K562 (cell line): ENCODE results near the gene NMT1. TPM values are rescaled to one million over a fixed set of nuclear protein-coding genes. Genes with fewer than 3 reads are reported as not detected.

Experiments used
- ARID1B ChIP-seq: fragments of 450-650 bp; IDR thresholded peaks from 2 replicates; pipeline ENCODE4 v1.6.1; 2016; ENCODE audit warnings: antibody characterized with exemption, mild to moderate bottlenecking, inconsistent platforms
- HNRNPUL1 ChIP-seq: fragments of 200-400 bp; formaldehyde crosslinking; IDR thresholded peaks from 2 replicates; pipeline ENCODE4 v1.6.1; 2017; ENCODE audit warnings: low read length
- LCOR ChIP-seq: sonication (generic); formaldehyde crosslinking; IDR thresholded peaks from 2 replicates; pipeline ENCODE4 v1.8.0; 2022; ENCODE audit warnings: mild to moderate bottlenecking, missing genetic modification reagents
- NR2C1 ChIP-seq, 2 experiments: fragments of 450-650 bp; IDR thresholded peaks; 2 replicates each; pipeline ENCODE4 v1.6.1; 2017; ENCODE audit warnings: mild to moderate bottlenecking in 2 of 2, antibody characterized with exemption in 1 of 2, inconsistent platforms in 1 of 2, missing compliant biosample characterization in 1 of 2, missing genetic modification characterization in 1 of 2
- RAD51 ChIP-seq: fragments of 450-650 bp; IDR thresholded peaks from 2 replicates; pipeline ENCODE4 v1.7.1; 2016; ENCODE audit warnings: low read depth, mild to moderate bottlenecking, borderline replicate concordance
- STAG1 ChIP-seq: sonication (generic); formaldehyde crosslinking; IDR thresholded peaks from 2 replicates; pipeline ENCODE4 v1.5.0; 2020; ENCODE audit warnings: missing genetic modification reagents, borderline replicate concordance
- U2AF1 ChIP-seq: fragments of 200-400 bp; formaldehyde crosslinking; optimal IDR thresholded peaks from 2 replicates; pipeline ENCODE3; 2017; ENCODE audit warnings: mild to moderate bottlenecking, low read depth, low read length, moderate library complexity
- XRCC3 ChIP-seq: fragments of 450-650 bp; IDR thresholded peaks from 2 replicates; pipeline ENCODE4 v1.6.1; 2017; ENCODE audit warnings: mild to moderate bottlenecking, moderate library complexity
- ZNF324 ChIP-seq: fragments of 250-450 bp; sonication (Bioruptor Pico); IDR thresholded peaks from 2 replicates; pipeline ENCODE4 v1.4.0; 2020; ENCODE audit warnings: mild to moderate bottlenecking
- ZNF408 ChIP-seq: fragments of 250-450 bp; sonication (Bioruptor Pico); IDR thresholded peaks from 2 replicates; pipeline ENCODE4 v1.4.0; 2020; ENCODE audit warnings: low read depth, mild to moderate bottlenecking, moderate library complexity
- ZNF766 ChIP-seq: fragments of 200-800 bp; sonication (Bioruptor generic); conservative IDR thresholded peaks from 2 replicates; pipeline ENCODE4 v1.6.1; 2016; ENCODE audit warnings: missing genetic modification characterization, missing compliant biosample characterization
- polyA plus RNA-seq, 8 experiments: library from polyadenylated mRNA; depleted of rRNA in 4 of 8; stranded (reverse) in 5 of 8; unstranded in 3 of 8; fragments of >200 nt; fragmentation: Nextera tagmentation in 2 of 8; fragmentation: Illumina TruSeq in 1 of 8; extraction: Ambion mirVana in 2 of 8; extraction: Trizol in 1 of 8; gene quantifications; 2 replicates each; pipeline versions ENCODE4 v1.2.1 to v1.2.3, GENCODE V29; 2011 to 2014; ENCODE audit warnings: inconsistent platforms in 1 of 8, missing spikeins in 1 of 8
- total RNA-seq, 7 experiments: library from RNA; depleted of rRNA in 6 of 7; stranded (reverse); fragments of >200 nt in 6 of 7; fragmentation: Illumina TruSeq in 2 of 7; extraction: Trizol in 2 of 7; gene quantifications; 2 replicates each; pipeline versions ENCODE4 v1.2.1 to v1.2.3, GENCODE V29; 2011 to 2021; ENCODE audit warnings: low replicate concordance in 1 of 7
- TF ChIP-seq, protein P1 (sequence below): fragments of 450-650 bp; IDR thresholded peaks from 2 replicates; pipeline ENCODE4 v1.6.1; 2016; ENCODE audit warnings: mild to moderate bottlenecking, moderate library complexity
- TF ChIP-seq, protein P2 (sequence below): sonication (generic); formaldehyde crosslinking; IDR thresholded peaks from 2 replicates; pipeline ENCODE4 v1.8.1; 2023; ENCODE audit warnings: mild to moderate bottlenecking, missing genetic modification reagents

The NMT1 gene
- total and polyA plus RNA-seq, 9 of the 15 experiments (the other 6 are each of a cell fraction or from before 2014, with no cell fraction given), result 86.7 to 569 (median 213) TPM

DNA sequence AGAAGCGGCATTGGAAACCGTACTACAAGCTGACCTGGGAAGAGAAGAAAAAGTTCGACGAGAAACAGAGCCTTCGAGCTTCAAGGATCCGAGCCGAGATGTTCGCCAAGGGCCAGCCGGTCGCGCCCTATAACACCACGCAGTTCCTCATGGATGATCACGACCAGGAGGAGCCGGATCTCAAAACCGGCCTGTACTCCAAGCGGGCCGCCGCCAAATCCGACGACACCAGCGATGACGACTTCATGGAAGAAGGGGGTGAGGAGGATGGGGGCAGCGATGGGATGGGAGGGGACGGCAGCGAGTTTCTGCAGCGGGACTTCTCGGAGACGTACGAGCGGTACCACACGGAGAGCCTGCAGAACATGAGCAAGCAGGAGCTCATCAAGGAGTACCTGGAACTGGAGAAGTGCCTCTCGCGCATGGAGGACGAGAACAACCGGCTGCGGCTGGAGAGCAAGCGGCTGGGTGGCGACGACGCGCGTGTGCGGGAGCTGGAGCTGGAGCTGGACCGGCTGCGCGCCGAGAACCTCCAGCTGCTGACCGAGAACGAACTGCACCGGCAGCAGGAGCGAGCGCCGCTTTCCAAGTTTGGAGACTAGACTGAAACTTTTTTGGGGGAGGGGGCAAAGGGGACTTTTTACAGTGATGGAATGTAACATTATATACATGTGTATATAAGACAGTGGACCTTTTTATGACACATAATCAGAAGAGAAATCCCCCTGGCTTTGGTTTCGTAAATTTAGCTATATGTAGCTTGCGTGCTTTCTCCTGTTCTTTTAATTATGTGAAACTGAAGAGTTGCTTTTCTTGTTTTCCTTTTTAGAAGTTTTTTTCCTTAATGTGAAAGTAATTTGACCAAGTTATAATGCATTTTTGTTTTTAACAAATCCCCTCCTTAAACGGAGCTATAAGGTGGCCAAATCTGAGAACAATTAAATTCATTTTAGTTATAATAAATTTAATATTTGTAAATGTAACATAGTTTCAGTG lies 88.8 kb downstream of the NMT1 start (continued):
- TF ChIP-seq, protein P1, sequence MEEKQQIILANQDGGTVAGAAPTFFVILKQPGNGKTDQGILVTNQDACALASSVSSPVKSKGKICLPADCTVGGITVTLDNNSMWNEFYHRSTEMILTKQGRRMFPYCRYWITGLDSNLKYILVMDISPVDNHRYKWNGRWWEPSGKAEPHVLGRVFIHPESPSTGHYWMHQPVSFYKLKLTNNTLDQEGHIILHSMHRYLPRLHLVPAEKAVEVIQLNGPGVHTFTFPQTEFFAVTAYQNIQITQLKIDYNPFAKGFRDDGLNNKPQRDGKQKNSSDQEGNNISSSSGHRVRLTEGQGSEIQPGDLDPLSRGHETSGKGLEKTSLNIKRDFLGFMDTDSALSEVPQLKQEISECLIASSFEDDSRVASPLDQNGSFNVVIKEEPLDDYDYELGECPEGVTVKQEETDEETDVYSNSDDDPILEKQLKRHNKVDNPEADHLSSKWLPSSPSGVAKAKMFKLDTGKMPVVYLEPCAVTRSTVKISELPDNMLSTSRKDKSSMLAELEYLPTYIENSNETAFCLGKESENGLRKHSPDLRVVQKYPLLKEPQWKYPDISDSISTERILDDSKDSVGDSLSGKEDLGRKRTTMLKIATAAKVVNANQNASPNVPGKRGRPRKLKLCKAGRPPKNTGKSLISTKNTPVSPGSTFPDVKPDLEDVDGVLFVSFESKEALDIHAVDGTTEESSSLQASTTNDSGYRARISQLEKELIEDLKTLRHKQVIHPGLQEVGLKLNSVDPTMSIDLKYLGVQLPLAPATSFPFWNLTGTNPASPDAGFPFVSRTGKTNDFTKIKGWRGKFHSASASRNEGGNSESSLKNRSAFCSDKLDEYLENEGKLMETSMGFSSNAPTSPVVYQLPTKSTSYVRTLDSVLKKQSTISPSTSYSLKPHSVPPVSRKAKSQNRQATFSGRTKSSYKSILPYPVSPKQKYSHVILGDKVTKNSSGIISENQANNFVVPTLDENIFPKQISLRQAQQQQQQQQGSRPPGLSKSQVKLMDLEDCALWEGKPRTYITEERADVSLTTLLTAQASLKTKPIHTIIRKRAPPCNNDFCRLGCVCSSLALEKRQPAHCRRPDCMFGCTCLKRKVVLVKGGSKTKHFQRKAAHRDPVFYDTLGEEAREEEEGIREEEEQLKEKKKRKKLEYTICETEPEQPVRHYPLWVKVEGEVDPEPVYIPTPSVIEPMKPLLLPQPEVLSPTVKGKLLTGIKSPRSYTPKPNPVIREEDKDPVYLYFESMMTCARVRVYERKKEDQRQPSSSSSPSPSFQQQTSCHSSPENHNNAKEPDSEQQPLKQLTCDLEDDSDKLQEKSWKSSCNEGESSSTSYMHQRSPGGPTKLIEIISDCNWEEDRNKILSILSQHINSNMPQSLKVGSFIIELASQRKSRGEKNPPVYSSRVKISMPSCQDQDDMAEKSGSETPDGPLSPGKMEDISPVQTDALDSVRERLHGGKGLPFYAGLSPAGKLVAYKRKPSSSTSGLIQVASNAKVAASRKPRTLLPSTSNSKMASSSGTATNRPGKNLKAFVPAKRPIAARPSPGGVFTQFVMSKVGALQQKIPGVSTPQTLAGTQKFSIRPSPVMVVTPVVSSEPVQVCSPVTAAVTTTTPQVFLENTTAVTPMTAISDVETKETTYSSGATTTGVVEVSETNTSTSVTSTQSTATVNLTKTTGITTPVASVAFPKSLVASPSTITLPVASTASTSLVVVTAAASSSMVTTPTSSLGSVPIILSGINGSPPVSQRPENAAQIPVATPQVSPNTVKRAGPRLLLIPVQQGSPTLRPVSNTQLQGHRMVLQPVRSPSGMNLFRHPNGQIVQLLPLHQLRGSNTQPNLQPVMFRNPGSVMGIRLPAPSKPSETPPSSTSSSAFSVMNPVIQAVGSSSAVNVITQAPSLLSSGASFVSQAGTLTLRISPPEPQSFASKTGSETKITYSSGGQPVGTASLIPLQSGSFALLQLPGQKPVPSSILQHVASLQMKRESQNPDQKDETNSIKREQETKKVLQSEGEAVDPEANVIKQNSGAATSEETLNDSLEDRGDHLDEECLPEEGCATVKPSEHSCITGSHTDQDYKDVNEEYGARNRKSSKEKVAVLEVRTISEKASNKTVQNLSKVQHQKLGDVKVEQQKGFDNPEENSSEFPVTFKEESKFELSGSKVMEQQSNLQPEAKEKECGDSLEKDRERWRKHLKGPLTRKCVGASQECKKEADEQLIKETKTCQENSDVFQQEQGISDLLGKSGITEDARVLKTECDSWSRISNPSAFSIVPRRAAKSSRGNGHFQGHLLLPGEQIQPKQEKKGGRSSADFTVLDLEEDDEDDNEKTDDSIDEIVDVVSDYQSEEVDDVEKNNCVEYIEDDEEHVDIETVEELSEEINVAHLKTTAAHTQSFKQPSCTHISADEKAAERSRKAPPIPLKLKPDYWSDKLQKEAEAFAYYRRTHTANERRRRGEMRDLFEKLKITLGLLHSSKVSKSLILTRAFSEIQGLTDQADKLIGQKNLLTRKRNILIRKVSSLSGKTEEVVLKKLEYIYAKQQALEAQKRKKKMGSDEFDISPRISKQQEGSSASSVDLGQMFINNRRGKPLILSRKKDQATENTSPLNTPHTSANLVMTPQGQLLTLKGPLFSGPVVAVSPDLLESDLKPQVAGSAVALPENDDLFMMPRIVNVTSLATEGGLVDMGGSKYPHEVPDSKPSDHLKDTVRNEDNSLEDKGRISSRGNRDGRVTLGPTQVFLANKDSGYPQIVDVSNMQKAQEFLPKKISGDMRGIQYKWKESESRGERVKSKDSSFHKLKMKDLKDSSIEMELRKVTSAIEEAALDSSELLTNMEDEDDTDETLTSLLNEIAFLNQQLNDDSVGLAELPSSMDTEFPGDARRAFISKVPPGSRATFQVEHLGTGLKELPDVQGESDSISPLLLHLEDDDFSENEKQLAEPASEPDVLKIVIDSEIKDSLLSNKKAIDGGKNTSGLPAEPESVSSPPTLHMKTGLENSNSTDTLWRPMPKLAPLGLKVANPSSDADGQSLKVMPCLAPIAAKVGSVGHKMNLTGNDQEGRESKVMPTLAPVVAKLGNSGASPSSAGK, result peak; percentile 29
- no peak for TF ChIP-seq ZNF766 (CRISPR knock-in tag)
- TF ChIP-seq ARID1B, result no peak
- no peak for TF ChIP-seq LCOR
- no peak for TF ChIP-seq STAG1
- no peak for TF ChIP-seq HNRNPUL1
- no peak for TF ChIP-seq NR2C1 (IDR thresholded peaks at IDR 0.05)
- no peak for TF ChIP-seq NR2C1 (tag; IDR thresholded peaks at IDR 0.05)
- TF ChIP-seq ZNF408 (CRISPR knock-in tag), result no peak
- no peak for TF ChIP-seq ZNF324
- no peak for TF ChIP-seq RAD51
- TF ChIP-seq U2AF1, result no peak
- TF ChIP-seq, protein P2, sequence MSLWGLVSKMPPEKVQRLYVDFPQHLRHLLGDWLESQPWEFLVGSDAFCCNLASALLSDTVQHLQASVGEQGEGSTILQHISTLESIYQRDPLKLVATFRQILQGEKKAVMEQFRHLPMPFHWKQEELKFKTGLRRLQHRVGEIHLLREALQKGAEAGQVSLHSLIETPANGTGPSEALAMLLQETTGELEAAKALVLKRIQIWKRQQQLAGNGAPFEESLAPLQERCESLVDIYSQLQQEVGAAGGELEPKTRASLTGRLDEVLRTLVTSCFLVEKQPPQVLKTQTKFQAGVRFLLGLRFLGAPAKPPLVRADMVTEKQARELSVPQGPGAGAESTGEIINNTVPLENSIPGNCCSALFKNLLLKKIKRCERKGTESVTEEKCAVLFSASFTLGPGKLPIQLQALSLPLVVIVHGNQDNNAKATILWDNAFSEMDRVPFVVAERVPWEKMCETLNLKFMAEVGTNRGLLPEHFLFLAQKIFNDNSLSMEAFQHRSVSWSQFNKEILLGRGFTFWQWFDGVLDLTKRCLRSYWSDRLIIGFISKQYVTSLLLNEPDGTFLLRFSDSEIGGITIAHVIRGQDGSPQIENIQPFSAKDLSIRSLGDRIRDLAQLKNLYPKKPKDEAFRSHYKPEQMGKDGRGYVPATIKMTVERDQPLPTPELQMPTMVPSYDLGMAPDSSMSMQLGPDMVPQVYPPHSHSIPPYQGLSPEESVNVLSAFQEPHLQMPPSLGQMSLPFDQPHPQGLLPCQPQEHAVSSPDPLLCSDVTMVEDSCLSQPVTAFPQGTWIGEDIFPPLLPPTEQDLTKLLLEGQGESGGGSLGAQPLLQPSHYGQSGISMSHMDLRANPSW (CRISPR knock-in tag), result no peak
- TF ChIP-seq XRCC3, result no peak
